Neural progenitor cell (in vitro differentiated cells): ENCODE measurements around the gene OTULIN.

ENCODE experiments used
- CTCF ChIP-seq: fragments of 200-600 bp; sonication (generic); IDR thresholded peaks from 2 replicates; pipeline ENCODE4 v1.5.1; 2017; ENCODE audit warnings: antibody characterized with exemption, mild to moderate bottlenecking
- EZH2 ChIP-seq: fragments of 200-600 bp; sonication (generic); IDR thresholded peaks from 2 replicates; pipeline ENCODE4 v1.6.1; 2017; ENCODE audit warnings: antibody characterized with exemption, mild to moderate bottlenecking, moderate library complexity

- TF ChIP-seq CTCF (no peak), EZH2 (no peak)
Observed at GRCh38 chr5:14710313-14710994, 45.9 kb downstream of the OTULIN start.
